Esophagus (tissue), 2 donors: ENCODE results near the gene FBXL13. TPM values are rescaled to one million over a fixed set of nuclear protein-coding genes. Genes with fewer than 3 reads are reported as not detected.

ENCODE experiments used
- H3K27ac ChIP-seq, 2 donors: one replicate each; pipeline ENCODE4 v1.5.1; 2013; ENCODE audit warnings: low read depth in 2 of 2, mild to moderate bottlenecking in 2 of 2, inconsistent platforms in 1 of 2, low read length in 1 of 2, moderate library complexity in 1 of 2
- H3K27me3 ChIP-seq, 2 donors: one replicate each; pipeline ENCODE4 v1.6.1; 2013; ENCODE audit warnings: low read length in 2 of 2, control low read depth in 1 of 2, mild to moderate bottlenecking in 1 of 2; ENCODE audit not compliant: insufficient read depth in 2 of 2, control insufficient read depth in 1 of 2
- H3K36me3 ChIP-seq, 2 donors: one replicate each; pipeline ENCODE4 v1.6.1; 2013; ENCODE audit warnings: low read length in 1 of 2; ENCODE audit not compliant: control insufficient read depth in 2 of 2, insufficient read depth in 2 of 2
- H3K4me1 ChIP-seq, 2 donors: one replicate each; pipeline ENCODE4 v1.6.1; 2013; ENCODE audit warnings: low read length in 1 of 2; ENCODE audit not compliant: control insufficient read depth in 2 of 2, insufficient read depth in 2 of 2
- H3K4me3 ChIP-seq, 2 donors: one replicate each; pipeline ENCODE4 v1.5.1; 2013; ENCODE audit warnings: low read length in 2 of 2, mild to moderate bottlenecking in 2 of 2, low read depth in 1 of 2, moderate library complexity in 1 of 2
- H3K9me3 ChIP-seq, 2 donors: one replicate each; pipeline ENCODE4 v1.6.1; 2013; ENCODE audit warnings: mild to moderate bottlenecking in 2 of 2, low read depth in 1 of 2, low read length in 1 of 2, moderate library complexity in 1 of 2; ENCODE audit not compliant: control insufficient read depth in 2 of 2, insufficient read depth in 1 of 2
- WGBS, 2 donors: extraction: QIAGEN DNeasy Blood & Tissue Kit; methylation state at CpG; one replicate each; pipeline ENCODE4 v1.1.7; 2013; 5-methylcytosine and 5-hydroxymethylcytosine counted together
- polyA plus RNA-seq, 2 donors: library from polyadenylated mRNA; stranded (reverse); fragments of 200-250 nt; gene quantifications; one replicate each; pipeline ENCODE4 v1.2.3, GENCODE V29; 2013
- donor health status: healthy with polysubstance abuse.
- donor health status: Bipolar disorder and iron deficiency.

FBXL13 gene
- polyA plus RNA-seq, 2 donors, result 0.08 TPM; not detected in 1

DNA sequence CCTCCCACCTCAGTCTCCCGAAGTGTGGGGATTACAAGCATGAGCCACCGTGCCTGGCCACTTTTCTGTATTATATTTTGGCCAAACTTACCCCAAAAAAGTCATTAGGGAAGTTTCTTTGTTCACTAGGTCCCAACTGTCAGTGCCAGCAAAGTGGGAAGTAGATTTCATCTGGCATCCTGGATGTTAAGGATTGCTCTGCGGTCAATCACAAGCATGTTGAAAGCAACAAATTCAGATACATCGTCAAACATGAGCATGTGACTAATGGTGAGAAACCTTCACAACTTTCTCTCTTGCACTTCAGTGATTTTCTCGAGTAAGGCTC, 176.1 kb downstream of the FBXL13 start:
- no peaks in the 10 kb centered on the region for H3K27me3 ChIP-seq
- H3K4me1 ChIP-seq, result no peaks in the 10 kb centered on the region
- no peak overlapping the region for H3K27ac ChIP-seq
- no peak overlapping the region for H3K4me3 ChIP-seq
- no peaks in the 10 kb centered on the region for H3K9me3 ChIP-seq
- no peaks in the 10 kb centered on the region for H3K36me3 ChIP-seq
- 85 to 91% methylated on average over 5 of the region's 5 CpGs for WGBS, 2 donors

GRCh38 chr7:102897856-102898531, 176.6 kb downstream of the FBXL13 start:
- Histone ChIP-seq H3K4me1 (no peaks in the 10 kb centered on the region), H3K36me3 (no peaks in the 10 kb centered on the region), H3K27ac (no peak overlapping the region), H3K9me3 (no peaks in the 10 kb centered on the region), H3K27me3 (no peaks in the 10 kb centered on the region), H3K4me3 (no peak overlapping the region)
- 79 to 81% methylated on average over 5 of the region's 5 CpGs for WGBS, 2 donors

DNA sequence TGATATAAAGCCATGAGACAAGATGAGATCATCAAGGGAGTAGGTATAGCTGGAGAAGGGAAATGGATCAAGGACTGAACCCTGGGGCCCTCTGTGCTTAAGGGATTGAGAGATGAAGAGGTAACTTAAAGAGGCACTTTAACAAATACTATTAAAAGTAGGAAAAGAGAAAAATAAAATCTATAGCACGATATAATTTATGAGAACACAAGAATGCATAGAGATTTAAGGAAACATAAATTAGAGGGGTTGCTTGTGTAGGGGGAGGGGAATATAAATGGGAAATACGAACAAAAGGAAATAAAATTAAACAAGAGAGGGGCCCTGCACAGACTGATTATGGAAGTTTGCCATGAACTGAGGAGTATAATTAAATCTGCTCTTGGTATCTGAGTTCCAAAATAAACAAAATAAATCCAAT, 177.4 kb downstream of the FBXL13 start:
- 26 to 47% methylated on average over 2 of the region's 2 CpGs for WGBS, 2 donors
- H3K4me3 ChIP-seq, result no peak overlapping the region
- H3K27me3 ChIP-seq, result no peaks in the 10 kb centered on the region
- no peaks in the 10 kb centered on the region for H3K36me3 ChIP-seq
- no peaks in the 10 kb centered on the region for H3K4me1 ChIP-seq
- no peak overlapping the region for H3K27ac ChIP-seq
- H3K9me3 ChIP-seq, result no peaks in the 10 kb centered on the region

DNA sequence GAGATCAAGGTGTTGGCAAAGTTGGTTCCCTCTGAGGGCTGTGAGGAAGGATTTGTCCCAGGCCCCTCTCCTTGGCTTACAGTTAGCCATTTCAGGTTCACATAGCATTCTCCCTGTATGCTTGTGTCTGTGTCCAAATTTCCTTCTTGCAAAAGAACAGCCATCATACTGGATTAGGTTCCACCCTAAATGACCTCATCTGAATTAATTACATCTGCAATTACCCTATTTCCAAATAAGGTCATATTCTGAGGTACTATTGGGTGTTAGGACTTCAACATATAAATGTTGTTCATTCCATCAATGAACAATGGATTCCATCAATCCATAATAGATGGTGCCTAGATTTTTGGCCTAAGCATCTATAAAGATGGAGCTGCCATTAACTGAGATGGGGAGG, 178.0 kb downstream of the FBXL13 start:
- H3K36me3 ChIP-seq, result no peaks in the 10 kb centered on the region
- H3K9me3 ChIP-seq, result no peaks in the 10 kb centered on the region
- H3K4me1 ChIP-seq, result no peaks in the 10 kb centered on the region
- no peaks in the 10 kb centered on the region for H3K27me3 ChIP-seq
- H3K4me3 ChIP-seq, result no peak overlapping the region
- no peak overlapping the region for H3K27ac ChIP-seq

GRCh38 chr7:102895602-102896001, 179.0 kb downstream of the FBXL13 start:
- no peaks in the 10 kb centered on the region for H3K9me3 ChIP-seq
- no peak overlapping the region for H3K4me3 ChIP-seq
- no peaks in the 10 kb centered on the region for H3K4me1 ChIP-seq
- no peaks in the 10 kb centered on the region for H3K27me3 ChIP-seq
- 52 to 55% methylated on average over 3 of the region's 3 CpGs for WGBS, 2 donors
- no peaks in the 10 kb centered on the region for H3K36me3 ChIP-seq
- H3K27ac ChIP-seq, result no peak overlapping the region

DNA sequence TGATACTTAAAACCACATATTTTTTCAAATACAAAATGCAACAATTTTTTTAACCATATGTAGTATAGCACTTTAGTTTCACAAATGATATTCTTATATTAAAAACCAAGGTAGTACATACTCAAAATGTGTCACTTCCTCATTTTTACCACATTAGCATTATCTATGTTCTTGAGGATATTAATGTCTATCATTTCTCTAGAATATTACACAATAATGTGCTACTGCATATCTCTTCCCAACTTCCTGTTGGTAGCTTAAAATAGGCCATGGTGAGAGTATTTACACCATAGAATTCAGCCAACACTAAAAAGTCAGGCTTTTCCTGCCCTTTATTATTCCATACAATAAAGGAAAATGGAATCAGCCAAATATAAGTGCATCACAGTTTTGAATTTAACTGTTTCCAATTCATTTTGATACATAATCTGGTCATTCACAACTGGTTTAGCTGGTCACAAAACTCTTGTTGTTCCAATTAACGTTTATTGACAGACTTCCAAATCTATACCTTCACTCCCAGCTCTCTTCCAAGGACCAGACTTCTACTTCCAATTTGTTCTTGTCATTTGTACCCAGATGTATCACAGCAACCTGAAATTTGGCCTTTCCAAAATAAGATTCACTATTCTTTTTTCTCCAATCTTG, 181.8 kb downstream of the FBXL13 start:
- H3K27ac ChIP-seq, result no peak overlapping the region
- no peaks in the 10 kb centered on the region for H3K27me3 ChIP-seq
- no peaks in the 10 kb centered on the region for H3K4me1 ChIP-seq
- H3K36me3 ChIP-seq, result no peaks in the 10 kb centered on the region
- no peaks in the 10 kb centered on the region for H3K9me3 ChIP-seq
- 47 to 67% methylated on average over 1 of the region's 1 CpG for WGBS, 2 donors
- H3K4me3 ChIP-seq, result no peak overlapping the region

DNA sequence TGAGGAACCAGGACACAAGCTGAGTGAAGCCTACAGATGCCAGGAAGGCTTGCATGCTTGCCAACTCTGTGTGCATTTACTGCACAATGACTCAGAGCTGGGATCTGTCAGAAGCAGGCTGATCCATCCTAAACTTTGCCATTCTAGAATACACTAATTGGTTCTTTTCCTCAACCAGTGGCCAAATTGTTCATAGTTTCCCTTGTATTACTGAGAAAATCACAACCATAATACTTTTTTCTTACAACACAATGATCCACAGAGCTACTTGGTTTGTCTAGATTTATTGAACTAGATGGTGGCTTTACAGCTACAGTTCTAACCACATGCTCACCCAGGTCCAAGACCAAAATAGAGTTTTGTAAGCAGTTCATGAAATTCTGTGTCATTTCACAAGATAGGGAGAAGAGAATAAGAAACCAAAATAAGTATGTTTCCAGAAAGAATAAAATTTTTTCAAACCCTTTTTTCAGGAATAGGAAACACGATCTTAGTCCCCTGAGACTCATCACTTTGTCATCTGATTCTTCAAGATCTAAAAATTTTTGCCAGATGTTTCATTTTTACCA, 182.8 kb downstream of the FBXL13 start:
- no peaks in the 10 kb centered on the region for H3K36me3 ChIP-seq
- no peaks in the 10 kb centered on the region for H3K4me1 ChIP-seq
- no peaks in the 10 kb centered on the region for H3K9me3 ChIP-seq
- no peaks in the 10 kb centered on the region for H3K27me3 ChIP-seq
- 47 to 62% methylated on average over 1 of the region's 1 CpG for WGBS, 2 donors
- no peak overlapping the region for H3K4me3 ChIP-seq
- H3K27ac ChIP-seq, result peak overlapping the region in 1 of 2 donors; percentile 10

DNA sequence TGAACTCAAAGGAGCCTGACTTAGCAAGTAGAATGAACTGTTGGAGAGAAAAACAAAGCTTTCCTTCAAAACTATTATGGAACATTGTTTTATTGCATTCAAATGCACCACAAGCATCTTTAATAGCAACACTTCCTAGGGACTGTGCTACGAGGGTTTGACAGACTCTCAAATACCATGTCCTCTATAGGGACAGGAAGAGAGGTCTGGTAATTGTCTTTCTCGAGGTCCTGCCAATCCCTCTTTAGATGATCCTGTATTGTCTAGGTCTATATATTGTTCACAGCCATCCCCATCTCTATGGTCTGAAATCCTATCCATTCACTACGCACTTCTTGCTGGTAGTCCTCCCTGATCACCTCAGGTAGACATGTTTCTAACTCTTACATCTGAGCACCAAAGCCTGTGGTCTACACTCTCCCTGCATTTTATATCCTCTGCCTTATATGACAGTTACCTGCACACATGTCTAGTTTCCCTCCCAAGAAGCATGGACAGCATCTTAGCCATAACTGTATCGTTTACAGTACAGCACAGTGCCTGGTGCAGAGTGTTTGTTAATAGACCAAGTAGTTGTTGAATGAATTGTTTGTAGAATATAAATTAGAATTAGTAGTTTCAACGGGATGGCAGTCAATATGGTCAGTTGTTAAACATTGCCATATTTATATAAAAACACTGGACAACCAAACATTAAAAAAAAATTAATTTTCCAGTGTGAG, 183.5 kb downstream of the FBXL13 start:
- WGBS, 2 donors, result 65 to 71% methylated on average over 5 of the region's 5 CpGs
- Histone ChIP-seq H3K27me3 (no peaks in the 10 kb centered on the region), H3K27ac (peak overlapping the region in 1 of 2 donors; percentile 10)

GRCh38 chr7:102890292-102890970, 184.2 kb downstream of the FBXL13 start:
- H3K4me1 ChIP-seq, result no peaks in the 10 kb centered on the region
- H3K4me3 ChIP-seq, result no peak overlapping the region
- WGBS, 2 donors, result 73 to 74% methylated on average over 2 of the region's 2 CpGs
- H3K27ac ChIP-seq, result no peak overlapping the region
- no peaks in the 10 kb centered on the region for H3K27me3 ChIP-seq
- no peaks in the 10 kb centered on the region for H3K9me3 ChIP-seq
- H3K36me3 ChIP-seq, result no peaks in the 10 kb centered on the region

More for the DNA sequence above, 183.5 kb downstream of the FBXL13 start:
- H3K36me3 ChIP-seq, result no peaks in the 10 kb centered on the region
- H3K4me1 ChIP-seq, result no peaks in the 10 kb centered on the region
- no peaks in the 10 kb centered on the region for H3K9me3 ChIP-seq
- no peak overlapping the region for H3K4me3 ChIP-seq
